ENCODE data around the gene RTCB. TPM values are rescaled to one million over a fixed set of nuclear protein-coding genes. Genes with fewer than 3 reads are reported as not detected.

RTCB gene
- total RNA-seq, 2 donors from 2014 or later: 52.1 to 87.5 TPM

GRCh38 chr22:32410459-32410858, 1.6 kb downstream of the RTCB start:
- Histone ChIP-seq H3K27ac (no peak overlapping the region), H3K4me3 (peak overlapping the region in 1 of 2 donors; percentile 64), H3K4me1 (replicated peaks) (peaks cover 2% of the 10 kb centered on the region), H3K27me3 (replicated peaks; ENCODE audit: insufficient read depth) (no peaks in the 10 kb centered on the region), H3K9me3 (no peaks in the 10 kb centered on the region), H3K36me3 (peaks cover 0 to 8% of the 10 kb centered on the region in 2 donors)
- 48% methylated on average over 4 of the region's 4 CpGs for WGBS
- no peak for DNase-seq (ENCODE audit: low spot score)
- TF ChIP-seq POLR2AphosphoS5 (IDR thresholded peaks at IDR 0.05): no peak
- TF ChIP-seq, protein P1, sequence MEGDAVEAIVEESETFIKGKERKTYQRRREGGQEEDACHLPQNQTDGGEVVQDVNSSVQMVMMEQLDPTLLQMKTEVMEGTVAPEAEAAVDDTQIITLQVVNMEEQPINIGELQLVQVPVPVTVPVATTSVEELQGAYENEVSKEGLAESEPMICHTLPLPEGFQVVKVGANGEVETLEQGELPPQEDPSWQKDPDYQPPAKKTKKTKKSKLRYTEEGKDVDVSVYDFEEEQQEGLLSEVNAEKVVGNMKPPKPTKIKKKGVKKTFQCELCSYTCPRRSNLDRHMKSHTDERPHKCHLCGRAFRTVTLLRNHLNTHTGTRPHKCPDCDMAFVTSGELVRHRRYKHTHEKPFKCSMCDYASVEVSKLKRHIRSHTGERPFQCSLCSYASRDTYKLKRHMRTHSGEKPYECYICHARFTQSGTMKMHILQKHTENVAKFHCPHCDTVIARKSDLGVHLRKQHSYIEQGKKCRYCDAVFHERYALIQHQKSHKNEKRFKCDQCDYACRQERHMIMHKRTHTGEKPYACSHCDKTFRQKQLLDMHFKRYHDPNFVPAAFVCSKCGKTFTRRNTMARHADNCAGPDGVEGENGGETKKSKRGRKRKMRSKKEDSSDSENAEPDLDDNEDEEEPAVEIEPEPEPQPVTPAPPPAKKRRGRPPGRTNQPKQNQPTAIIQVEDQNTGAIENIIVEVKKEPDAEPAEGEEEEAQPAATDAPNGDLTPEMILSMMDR (IDR thresholded peaks at IDR 0.05): no peak
- TF ChIP-seq POLR2A (IDR thresholded peaks at IDR 0.05): no peak
- intact Hi-C loops (cut with DNase I): loop anchor here (5.0 kb wide), 1 partner anchor 62 kb away; the partner anchor contains the start of gene FBXO7

DNA sequence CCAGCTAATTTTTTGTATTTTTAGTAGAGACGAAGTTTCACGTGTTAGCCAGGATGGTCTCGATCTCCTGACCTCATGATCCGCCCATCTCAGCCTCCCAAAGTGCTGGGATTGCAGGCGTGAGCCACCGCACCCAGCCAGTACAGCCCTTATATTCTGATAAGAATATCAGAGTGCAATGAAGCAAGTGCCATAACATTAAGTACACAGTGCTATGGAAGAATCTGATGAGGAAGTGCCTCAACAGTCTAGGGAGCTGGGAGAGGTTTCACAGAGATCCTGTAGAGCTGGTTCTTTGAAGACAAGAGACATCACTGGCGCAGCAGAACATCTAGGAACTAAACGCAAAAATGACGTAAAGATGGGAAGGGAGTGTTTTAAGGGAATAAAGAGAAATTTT, 2.1 kb downstream of the RTCB start:
- Histone ChIP-seq H3K27me3 (replicated peaks; ENCODE audit: insufficient read depth) (no peaks in the 10 kb centered on the region), H3K27ac (no peak overlapping the region), H3K4me3 (no peak overlapping the region), H3K9me3 (no peaks in the 10 kb centered on the region), H3K36me3 (peaks cover 0 to 8% of the 10 kb centered on the region in 2 donors), H3K4me1 (replicated peaks) (peaks cover 2% of the 10 kb centered on the region)
- WGBS: 82% methylated on average over 9 of the region's 9 CpGs
- intact Hi-C loops (cut with DNase I): loop anchor here (5.0 kb wide), 1 partner anchor 62 kb away; the partner anchor contains the start of gene FBXO7
- DNase-seq (ENCODE audit: low spot score): no peak
- TF ChIP-seq POLR2A (IDR thresholded peaks at IDR 0.05) (no peak), POLR2AphosphoS5 (IDR thresholded peaks at IDR 0.05) (no peak)
- TF ChIP-seq, protein P1 (IDR thresholded peaks at IDR 0.05): no peak

GRCh38 chr22:32407936-32408335, 4.1 kb downstream of the RTCB start:
- TF ChIP-seq POLR2A (IDR thresholded peaks at IDR 0.05) (no peak), POLR2AphosphoS5 (IDR thresholded peaks at IDR 0.05) (no peak)
- TF ChIP-seq, protein P1 (IDR thresholded peaks at IDR 0.05): no peak
- no peak for DNase-seq (ENCODE audit: low spot score)
- Histone ChIP-seq H3K36me3 (peaks cover 0 to 8% of the 10 kb centered on the region in 2 donors), H3K9me3 (no peaks in the 10 kb centered on the region), H3K4me3 (no peak overlapping the region), H3K27me3 (replicated peaks; ENCODE audit: insufficient read depth) (no peaks in the 10 kb centered on the region), H3K27ac (no peak overlapping the region), H3K4me1 (replicated peaks) (peaks cover 2% of the 10 kb centered on the region)
- intact Hi-C loops (cut with DNase I): no loop called here
- WGBS: 66% methylated on average over 2 of the region's 2 CpGs

DNA sequence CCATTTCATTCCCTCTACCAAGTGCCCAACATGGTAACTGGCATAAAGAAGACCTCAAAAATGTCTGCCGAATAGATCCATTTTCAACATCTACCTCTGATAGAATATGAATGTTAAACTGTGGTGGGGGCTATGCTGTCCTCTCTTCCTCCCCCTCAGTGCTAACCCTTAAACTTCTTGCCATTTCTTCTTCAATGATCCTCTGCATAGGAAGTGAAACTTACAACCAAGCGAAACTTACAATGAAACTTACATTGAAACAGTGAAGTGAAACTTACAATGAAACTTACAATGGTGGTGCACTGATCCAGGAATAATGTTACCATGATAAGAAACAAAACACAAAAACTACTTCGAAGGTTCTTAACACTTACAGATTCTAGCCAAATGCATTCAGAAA, 4.7 kb downstream of the RTCB start:
- Histone ChIP-seq H3K9me3 (no peaks in the 10 kb centered on the region), H3K36me3 (peaks cover 0 to 8% of the 10 kb centered on the region in 2 donors), H3K4me3 (no peak overlapping the region), H3K27ac (no peak overlapping the region), H3K27me3 (replicated peaks; ENCODE audit: insufficient read depth) (no peaks in the 10 kb centered on the region), H3K4me1 (replicated peaks) (peaks cover 2% of the 10 kb centered on the region)
- intact Hi-C loops (cut with DNase I): no loop called here
- DNase-seq (ENCODE audit: low spot score): no peak
- WGBS: 89% methylated on average over 3 of the region's 3 CpGs
- TF ChIP-seq POLR2AphosphoS5 (IDR thresholded peaks at IDR 0.05): no peak
- no peak for TF ChIP-seq POLR2A (IDR thresholded peaks at IDR 0.05)
- TF ChIP-seq, protein P1 (IDR thresholded peaks at IDR 0.05): no peak

- H3K36me3 ChIP-seq: peaks cover 2 to 15% of the 10 kb centered on the region in 2 donors
- peaks cover 1% of the 10 kb centered on the region for H3K4me1 ChIP-seq (replicated peaks)
- no peaks in the 10 kb centered on the region for H3K9me3 ChIP-seq
- 89% methylated on average over 2 of the region's 2 CpGs for WGBS
- H3K27me3 ChIP-seq (replicated peaks; ENCODE audit: insufficient read depth): no peaks in the 10 kb centered on the region
- H3K4me3 ChIP-seq: no peak overlapping the region
- H3K27ac ChIP-seq: no peak overlapping the region
- no peak for TF ChIP-seq POLR2A (IDR thresholded peaks at IDR 0.05)
- TF ChIP-seq, protein P1 (IDR thresholded peaks at IDR 0.05): no peak
- no peak for TF ChIP-seq POLR2AphosphoS5 (IDR thresholded peaks at IDR 0.05)
- no peak for DNase-seq (ENCODE audit: low spot score)
- intact Hi-C loops (cut with DNase I): no loop called here
These were observed 8.0 kb downstream of the RTCB start for GRCh38 chr22:32404021-32404420.

Measured in prostate gland (tissue), 2 donors.